GM19035 (cell line): ENCODE data around the gene NUP188.
"Not testable (repeated sequence)": the region's sequence is repeated elsewhere in the genome, so short reads cannot be mapped to it uniquely, and the experiment has no call there.

Experiments
- ATAC-seq: cut with Tn5 transposase; IDR thresholded peaks from one replicate; pipeline ENCODE4 v1.9.1; 2021; ENCODE audit not compliant: unreplicated experiment

Gene NUP188

GRCh38 chr9:129027685-129028191 lies 80.2 kb downstream of the NUP188 start:
- ATAC-seq: peak; percentile 42

GRCh38 chr9:129028192-129028966 lies 80.9 kb downstream of the NUP188 start, which contains the start of gene SH3GLB2:
Gene SH3GLB2 (minus strand): TSS chr9:129028331. CDS start chr9:129028154, 177 bp downstream.
- peak; percentile 79 for ATAC-seq

GRCh38 chr9:129030191-129030590 lies 82.7 kb downstream of the NUP188 start:
- no peak for ATAC-seq

- no peak for ATAC-seq
Measured at GRCh38 chr9:129031514-129031913, 84.0 kb downstream of the NUP188 start.

- ATAC-seq: no peak
Measured at GRCh38 chr9:129032541-129033159, 85.2 kb downstream of the NUP188 start.

GRCh38 chr9:129033216-129033615 lies 85.7 kb downstream of the NUP188 start:
- ATAC-seq: no peak

GRCh38 chr9:129035838-129036237 lies 88.3 kb downstream of the NUP188 start:
- not testable (repeated sequence) for ATAC-seq

- peak; percentile 98 for ATAC-seq
Measured at GRCh38 chr9:129036241-129036922, 88.9 kb downstream of the NUP188 start, which contains the start of gene MIGA2. Gene MIGA2 (plus strand): TSS chr9:129036626. CDS start chr9:129040595, 3,969 bp downstream.

GRCh38 chr9:129036923-129037766 lies 89.6 kb downstream of the NUP188 start:
- no peak for ATAC-seq

- no peak for ATAC-seq
Measured at GRCh38 chr9:129037767-129038098, 90.2 kb downstream of the NUP188 start.

GRCh38 chr9:129038109-129038852 lies 90.8 kb downstream of the NUP188 start:
- ATAC-seq: no peak

- ATAC-seq: no peak
Measured at GRCh38 chr9:129040113-129040643, 92.7 kb downstream of the NUP188 start.

- ATAC-seq: no peak
Measured at GRCh38 chr9:129042016-129042415, 94.5 kb downstream of the NUP188 start.

GRCh38 chr9:129052592-129052991 lies 105.1 kb downstream of the NUP188 start:
- no peak for ATAC-seq

GRCh38 chr9:129053020-129053419 lies 105.5 kb downstream of the NUP188 start:
- no peak for ATAC-seq

GRCh38 chr9:129054163-129054851 lies 106.8 kb downstream of the NUP188 start:
- ATAC-seq: no peak
